Measurements from ENCODE around the gene FAAP20.

Gene FAAP20, protein sequence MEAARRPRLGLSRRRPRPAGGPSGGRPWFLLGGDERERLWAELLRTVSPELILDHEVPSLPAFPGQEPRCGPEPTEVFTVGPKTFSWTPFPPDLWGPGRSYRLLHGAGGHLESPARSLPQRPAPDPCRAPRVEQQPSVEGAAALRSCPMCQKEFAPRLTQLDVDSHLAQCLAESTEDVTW

DNA sequence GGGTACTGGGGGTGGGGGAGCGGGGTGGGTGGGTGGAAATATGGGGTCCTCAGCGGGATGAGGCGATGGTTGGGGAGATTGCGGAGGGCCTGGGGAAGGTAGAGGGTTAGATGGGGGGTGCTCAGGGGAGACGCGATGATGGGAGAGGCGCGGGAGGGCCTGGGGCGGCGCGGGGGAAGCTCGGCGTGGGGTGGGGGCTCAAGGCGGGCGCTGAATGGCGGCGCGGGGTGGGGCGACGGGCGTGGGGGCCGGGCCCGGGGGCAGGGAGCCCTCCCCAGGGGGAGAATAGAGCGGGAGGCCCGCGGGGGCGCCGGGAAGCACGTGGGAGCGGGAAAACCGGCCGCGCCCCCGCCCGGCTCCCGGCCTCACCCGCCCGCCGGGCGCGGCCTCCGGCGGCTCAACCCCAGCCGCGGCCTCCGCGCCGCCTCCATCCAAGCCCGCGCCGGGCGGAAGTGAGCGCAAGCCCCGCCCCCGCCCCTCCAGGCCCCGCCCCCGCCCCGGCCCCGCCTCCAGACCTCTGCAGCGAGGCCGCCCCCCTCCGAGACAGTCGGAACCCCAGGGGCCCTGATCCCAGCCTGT lies at the start of gene FAAP20:
Gene FAAP20, minus strand, starts transcription at position 454 of the 579 bp plus-strand sequence. Its CDS starts 23 bp downstream, at position 431.
- peak within 1 kb of the TSS; percentile 78 for H3K27ac ChIP-seq

DNA sequence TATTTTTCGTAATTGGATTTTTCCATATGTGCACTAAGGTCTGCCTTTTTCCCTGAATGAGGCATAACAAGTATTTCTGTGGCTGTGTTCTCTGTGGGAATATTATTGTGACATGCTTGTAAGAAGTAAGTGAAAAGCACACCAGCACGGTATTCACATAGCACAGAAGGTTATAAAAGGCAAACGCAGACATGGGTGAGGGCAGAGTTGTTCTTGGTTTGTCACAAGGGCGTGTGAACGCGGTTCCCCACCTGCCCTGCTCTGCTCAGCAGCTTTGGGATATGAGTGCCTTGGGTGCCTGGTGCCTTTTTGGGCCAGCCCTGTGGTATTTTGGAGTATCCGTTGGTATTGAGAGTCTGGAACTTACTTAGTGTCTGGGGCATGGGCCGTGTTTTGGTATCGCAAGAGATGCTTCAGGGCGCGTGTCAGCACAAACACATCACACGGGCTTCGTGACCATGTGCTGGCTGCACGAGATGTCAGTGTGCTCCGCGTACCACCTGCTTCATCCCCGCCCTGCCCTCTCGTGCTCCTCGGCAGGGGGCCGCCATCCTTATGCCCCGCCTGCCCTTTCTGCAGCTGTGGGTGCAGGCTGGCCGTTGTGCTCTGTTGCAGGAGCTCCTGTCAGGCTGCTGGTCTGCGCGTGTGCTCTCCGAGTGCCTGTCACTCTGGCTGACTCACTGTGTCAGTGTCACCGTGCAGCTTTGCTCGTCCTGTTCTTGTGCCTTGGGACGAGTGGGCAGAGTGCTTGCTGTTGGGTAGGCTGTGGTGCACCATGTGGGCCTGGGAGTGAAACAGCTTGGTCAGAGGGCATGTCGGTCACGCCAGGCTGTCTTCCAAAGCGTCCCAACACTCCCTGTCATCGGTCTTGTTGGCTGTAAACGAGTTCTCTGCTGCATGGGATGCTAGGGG lies 48.5 kb upstream of the FAAP20 start:
- TF ChIP-seq, protein P1, sequence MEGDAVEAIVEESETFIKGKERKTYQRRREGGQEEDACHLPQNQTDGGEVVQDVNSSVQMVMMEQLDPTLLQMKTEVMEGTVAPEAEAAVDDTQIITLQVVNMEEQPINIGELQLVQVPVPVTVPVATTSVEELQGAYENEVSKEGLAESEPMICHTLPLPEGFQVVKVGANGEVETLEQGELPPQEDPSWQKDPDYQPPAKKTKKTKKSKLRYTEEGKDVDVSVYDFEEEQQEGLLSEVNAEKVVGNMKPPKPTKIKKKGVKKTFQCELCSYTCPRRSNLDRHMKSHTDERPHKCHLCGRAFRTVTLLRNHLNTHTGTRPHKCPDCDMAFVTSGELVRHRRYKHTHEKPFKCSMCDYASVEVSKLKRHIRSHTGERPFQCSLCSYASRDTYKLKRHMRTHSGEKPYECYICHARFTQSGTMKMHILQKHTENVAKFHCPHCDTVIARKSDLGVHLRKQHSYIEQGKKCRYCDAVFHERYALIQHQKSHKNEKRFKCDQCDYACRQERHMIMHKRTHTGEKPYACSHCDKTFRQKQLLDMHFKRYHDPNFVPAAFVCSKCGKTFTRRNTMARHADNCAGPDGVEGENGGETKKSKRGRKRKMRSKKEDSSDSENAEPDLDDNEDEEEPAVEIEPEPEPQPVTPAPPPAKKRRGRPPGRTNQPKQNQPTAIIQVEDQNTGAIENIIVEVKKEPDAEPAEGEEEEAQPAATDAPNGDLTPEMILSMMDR (conservative IDR thresholded peaks at IDR 0.05): no peak
- TF ChIP-seq ZFX (IDR thresholded peaks at IDR 0.05): no peak
- H3K27ac ChIP-seq: no peak overlapping the region

More for the DNA sequence above, at the start of gene FAAP20:
- TF ChIP-seq, protein P1 (conservative IDR thresholded peaks at IDR 0.05): no peak
- TF ChIP-seq ZFX (IDR thresholded peaks at IDR 0.05): no peak

DNA sequence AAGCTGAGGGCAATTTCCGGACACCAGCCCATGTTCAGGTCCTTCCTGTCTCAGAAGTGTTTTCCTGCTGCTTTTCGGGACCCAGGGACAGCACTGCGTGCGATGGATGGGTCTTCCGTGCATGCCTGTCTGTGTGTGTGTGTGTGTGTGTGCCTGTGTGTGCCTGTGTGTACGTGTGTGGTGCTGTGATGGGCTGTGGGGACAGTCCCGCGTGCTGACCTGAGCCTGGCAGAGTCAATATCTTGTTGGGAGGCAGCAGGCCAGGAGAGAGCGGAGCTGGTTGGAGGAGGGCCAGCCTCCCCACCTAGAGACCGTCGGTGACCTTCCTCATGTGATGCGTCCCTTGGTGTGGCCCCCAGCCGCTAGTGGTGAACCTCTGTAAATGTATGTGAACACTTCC lies 47.2 kb upstream of the FAAP20 start:
- TF ChIP-seq ZFX (IDR thresholded peaks at IDR 0.05): no peak
- TF ChIP-seq, protein P1 (conservative IDR thresholded peaks at IDR 0.05): no peak
- no peak overlapping the region for H3K27ac ChIP-seq

DNA sequence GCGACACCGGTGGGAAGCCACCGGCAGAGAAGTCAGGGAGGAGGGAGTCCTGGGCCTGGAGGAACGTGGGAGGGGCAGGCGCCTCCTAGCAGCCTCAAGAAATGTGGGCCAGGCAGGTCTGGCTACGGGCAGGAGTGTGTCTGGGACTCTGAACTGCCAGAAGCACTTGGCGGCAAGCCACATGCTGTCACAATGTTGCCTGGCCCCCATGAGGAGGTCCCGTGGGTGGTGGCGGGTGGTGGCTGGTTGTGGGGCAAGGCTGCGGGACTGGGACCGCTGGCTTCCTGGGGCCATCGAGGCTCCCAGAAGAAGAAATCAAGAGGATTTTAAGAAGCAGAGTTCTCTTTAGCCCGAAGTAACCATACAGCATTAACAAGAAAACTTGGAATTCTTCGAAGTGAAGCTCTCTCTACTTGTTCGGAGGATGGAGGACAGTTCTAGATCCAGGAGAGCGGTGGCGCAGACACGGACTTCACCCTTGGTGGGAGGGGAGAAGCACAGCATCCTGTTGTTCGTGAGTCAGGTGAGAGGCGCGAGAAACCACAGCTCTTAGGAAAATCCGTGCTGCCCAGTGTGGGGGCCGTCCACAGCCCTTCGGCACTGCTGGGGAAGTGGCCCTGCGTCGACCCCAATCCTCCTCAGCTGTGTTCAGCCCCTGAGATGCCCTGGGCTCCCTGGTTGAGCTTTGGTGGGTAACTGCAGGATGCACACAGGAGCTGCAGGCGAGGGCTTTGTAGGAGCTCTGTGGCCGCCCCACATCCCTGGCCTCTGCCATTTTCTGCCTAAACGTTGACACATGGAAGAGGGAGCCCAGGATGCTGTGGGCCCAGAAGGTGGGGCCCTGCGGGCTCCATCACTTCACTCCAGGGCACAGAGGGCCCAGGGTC lies 45.9 kb upstream of the FAAP20 start:
- peak overlapping the region; percentile 8; the same call in 1 of the 2 replicates for H3K27ac ChIP-seq
- TF ChIP-seq, protein P1 (conservative IDR thresholded peaks at IDR 0.05): no peak
- no peak for TF ChIP-seq ZFX (IDR thresholded peaks at IDR 0.05)

DNA sequence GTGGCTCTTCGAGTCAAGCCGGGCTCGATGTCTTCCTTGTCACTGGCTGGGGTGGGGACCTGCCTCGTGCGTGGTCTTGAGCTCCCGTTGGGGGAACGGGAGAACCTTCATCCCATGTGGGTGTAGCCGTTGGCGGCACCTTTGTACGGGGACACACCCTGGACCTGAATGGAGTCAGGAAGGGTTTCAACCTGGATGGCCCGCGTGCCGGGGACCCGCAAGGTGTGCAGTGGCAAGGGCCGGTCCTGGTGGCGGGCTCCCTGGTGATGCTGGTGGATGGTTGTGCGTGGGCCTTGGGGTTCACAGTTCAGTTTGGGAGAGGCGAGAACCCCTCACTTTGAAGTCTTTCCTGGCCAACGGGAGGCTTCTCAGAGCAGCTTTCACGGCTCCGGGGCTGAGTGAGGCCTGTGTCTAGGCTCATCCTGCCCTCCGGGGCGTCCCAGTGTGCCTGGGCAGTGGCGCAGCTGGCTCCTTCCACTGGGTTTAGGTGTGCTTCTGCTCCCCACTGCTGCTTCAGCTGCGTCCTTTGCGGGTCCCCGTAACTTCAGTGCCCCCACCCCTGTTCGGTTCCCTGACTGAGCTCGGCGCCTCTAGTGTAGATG lies 44.9 kb upstream of the FAAP20 start:
- TF ChIP-seq ZFX (IDR thresholded peaks at IDR 0.05): no peak
- TF ChIP-seq, protein P1 (conservative IDR thresholded peaks at IDR 0.05): no peak
- peak overlapping the region; percentile 43 for H3K27ac ChIP-seq

DNA sequence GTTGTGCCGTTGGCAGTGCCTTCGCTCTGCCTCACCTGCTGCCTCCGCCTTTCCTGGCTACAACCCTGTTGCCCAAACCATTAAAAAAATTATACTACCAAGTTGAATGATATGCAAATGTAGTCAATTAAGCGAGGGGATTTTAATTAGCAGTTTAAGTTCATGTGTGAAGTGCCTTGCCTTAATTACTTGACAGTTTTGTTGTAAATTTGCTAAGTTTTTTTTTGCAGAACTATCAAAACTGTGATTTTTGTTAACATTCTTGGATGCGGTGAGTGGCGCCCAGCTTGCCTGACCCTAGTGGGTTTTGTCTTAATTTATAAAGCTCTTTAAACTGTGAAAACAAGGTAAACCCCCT lies 44.4 kb upstream of the FAAP20 start:
- TF ChIP-seq, protein P1 (conservative IDR thresholded peaks at IDR 0.05): no peak
- TF ChIP-seq ZFX (IDR thresholded peaks at IDR 0.05): no peak
- peak overlapping the region; percentile 43 for H3K27ac ChIP-seq
